Activated CD4-positive, alpha-beta T cell treated with anti-CD3 and anti-CD28 coated beads for 24 hours (primary cell): ENCODE data around the gene NOL12.

ENCODE experiments used
- DNase-seq, 2 donors: peaks; one replicate each; pipeline ENCODE4 v3.0.0-alpha.2; 2020; ENCODE audit warnings: low read depth in 2 of 2

NOL12 gene

GRCh38 chr22:37659066-37659896, 26.9 kb upstream of the NOL12 start:
- DNase-seq, result no peak

GRCh38 chr22:37659897-37660708, 26.0 kb upstream of the NOL12 start:
- no peak for DNase-seq

DNA sequence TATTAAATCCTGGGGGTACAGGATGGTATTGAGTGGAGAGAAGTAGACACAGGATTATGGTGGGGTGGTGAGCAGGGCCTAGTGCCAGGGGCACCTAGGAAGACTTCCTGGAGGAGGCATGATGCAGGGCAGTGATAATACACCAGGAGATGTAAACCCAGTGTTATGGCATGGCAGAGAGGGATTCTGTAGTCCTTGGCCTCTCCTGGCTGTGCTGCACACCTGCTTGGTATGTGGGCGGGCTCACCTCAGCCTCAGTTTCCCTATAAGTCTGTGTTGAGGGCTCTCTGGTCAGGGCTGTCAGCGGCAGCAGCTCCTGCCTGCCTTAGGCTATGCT, 25.5 kb upstream of the NOL12 start:
- DNase-seq, result no peak

DNA sequence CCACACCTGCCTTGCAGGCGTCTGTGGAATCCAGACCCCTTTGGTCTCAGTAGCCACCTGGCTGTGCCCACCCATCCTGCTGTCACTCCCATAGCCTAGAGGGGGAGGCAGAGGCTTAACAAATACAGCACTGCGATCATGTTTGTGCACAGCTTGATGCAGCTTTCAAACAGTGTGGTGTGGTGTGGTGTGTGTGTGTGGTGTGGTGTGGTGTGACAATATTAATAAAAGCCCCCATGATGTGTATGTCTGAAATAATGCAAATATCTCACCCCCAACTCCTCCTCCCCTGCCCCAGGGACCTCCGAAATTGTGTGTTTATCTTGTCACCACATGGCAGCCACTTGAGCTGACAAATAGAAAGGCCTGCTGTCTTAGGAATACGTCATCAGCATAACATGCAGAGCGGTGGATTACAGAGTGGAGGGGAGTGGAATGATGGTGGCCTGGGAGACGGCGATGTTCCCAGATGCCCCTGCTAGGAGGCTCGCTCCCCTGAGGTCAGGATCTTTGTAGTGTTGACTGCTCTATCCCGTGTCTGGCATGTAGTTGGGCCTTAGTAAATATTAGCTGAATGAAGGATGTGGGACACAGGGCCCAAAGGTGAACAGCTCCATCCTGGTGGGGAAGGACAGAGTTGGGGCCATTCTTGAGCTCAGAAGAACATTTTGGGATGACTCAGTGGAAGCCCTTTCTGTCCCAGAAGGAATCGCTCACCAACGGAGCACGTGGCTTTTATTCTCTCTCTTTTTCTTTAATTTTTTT, 24.8 kb upstream of the NOL12 start:
- DNase-seq, result no peak

DNA sequence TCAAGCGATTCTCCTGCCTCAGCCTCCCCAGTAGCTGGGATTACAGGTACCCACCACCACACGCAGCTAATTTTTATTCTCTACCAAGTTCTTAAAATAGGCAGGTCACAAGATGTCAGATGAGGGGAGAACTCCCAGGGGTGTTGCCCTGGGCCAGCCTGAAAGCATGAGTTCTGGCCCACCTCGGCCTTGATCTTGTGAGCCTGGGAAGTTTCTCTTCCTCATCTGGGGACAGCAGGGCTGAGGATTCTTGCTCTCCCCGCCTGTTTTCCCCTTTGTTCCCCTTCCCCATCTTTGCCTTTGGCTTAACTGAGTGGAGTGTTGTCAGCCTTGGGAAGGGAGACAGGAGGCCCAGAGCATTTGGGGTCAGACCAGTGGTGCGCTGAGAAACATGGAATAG, 24.1 kb upstream of the NOL12 start:
- no peak for DNase-seq

GRCh38 chr22:37663521-37664140, 22.5 kb upstream of the NOL12 start:
- DNase-seq, result no peak

DNA sequence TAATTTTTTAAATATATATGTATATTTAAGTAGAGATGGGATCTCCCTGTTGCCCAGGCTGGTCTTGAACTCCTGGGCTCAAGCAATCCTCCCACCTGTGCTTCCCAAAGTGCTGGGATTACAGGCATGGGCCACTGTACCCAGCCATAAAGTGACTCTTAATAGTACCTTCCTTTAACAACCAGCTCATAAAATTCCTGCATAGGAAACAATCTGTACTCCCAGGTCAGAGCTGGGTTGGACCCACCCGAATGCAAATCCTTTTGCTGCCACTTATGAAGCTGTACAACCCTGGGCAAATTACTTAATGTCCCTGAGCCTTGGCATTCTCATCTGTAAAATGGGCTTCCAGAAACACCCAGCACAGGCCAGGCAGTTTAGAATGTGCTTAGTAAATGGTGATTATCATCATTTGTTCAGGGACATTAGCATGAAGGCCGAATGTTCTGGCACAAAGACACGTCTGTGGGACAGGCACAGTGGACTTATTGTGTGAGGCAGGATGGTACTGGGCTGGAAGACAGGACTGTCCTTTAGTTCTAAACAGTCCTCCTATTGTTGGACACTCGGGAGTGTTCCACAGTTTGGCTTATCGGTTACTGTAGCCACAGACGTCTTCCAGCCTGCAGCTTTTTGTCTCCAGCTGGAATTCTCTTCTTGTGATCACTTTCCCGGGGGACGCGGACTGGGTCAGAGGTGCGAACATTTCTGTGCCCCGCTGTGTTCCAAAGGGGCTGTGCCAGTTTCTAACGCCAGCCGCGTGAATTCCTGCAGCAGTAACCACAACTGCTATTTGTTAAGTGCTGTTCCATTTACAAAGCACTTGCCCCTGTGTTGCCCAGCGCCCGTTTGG, 21.7 kb upstream of the NOL12 start:
- no peak for DNase-seq

- no peak for DNase-seq
Measured at GRCh38 chr22:37665487-37665886, 20.7 kb upstream of the NOL12 start.

GRCh38 chr22:37669586-37669985, 16.6 kb upstream of the NOL12 start:
- no peak for DNase-seq

GRCh38 chr22:37672206-37672919, 13.8 kb upstream of the NOL12 start:
- DNase-seq, result no peak

DNA sequence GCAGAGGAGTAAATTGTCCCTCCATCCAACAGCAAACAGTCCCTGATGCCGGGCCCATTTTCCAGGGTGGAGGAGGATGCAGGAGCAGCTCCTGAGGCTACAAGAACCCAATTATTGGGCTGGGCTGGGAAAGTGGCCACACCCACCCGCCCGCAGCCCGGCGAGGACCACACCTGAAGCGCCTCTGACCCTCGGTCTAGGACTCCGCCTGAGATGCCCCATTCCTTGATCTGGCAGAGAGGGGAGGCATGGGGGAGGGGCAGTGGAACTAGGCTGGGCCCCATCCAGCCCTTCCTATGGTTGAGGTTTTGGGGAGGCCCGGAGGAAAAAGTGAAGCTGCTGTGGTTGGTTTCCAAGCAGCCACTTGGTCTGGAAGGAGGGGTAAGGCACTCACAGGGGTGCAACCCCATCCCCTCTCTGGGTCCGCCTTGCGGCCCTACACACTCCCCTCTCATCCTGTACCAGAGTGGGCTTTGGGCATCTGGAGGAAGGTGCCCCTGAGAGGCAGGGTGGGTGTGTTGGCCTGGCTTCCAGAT, 13.2 kb upstream of the NOL12 start:
- no peak for DNase-seq

GRCh38 chr22:37674248-37674647, 11.9 kb upstream of the NOL12 start:
- no peak for DNase-seq

DNA sequence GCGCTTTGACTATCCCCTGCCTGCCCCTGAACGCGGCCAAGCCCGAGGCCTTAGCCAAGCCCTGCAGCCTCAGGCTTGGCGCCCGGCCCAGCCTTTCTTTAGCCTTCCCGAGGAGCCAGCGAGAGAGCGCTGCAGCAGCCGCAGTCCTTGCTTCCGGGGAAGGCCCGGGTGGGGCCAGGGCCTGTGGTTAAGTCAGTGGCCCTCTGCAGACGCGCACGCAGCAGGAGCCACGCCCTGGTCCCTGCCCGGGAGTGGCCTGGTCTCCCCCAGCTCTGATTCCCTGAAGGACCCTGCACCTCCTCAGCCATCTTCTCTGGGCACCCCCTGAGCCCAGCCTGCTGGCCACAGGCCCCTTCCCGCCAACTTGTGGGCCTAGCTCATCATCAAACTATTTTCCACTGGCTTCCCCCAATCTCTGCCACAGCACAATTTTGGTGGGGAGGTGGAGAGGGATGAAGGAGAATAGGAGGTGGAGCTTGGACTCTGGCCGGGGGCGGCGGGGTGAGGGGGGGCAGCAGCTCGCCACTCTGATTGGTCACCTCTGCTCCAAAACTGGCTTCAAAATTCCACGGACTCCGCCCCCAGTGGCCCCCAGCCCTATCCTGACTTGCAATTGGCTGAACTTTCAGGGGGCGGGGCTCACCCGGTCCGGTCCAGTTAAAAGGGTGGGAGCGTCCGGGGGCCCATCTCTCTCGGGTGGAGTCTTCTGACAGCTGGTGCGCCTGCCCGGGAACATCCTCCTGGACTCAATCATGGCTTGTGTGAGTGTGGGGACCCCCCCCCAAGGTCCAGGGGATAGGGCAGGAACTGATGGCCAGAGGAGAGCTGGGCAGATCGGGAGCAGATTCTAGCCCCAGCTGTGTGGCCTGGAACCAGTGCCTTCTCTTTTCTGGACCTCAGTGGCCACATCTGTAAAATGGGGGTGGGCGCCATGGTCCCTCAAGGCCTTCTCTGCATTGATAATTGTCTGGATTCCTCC, 10.9 kb upstream of the NOL12 start, which contains the start of gene LGALS1:
Gene LGALS1 (plus strand): TSS at position 686 of the 979 bp plus-strand sequence. CDS start 67 bp downstream, at position 753.
- DNase-seq, result peak in 1 of 2 donors; percentile 46

GRCh38 chr22:37675930-37676735, 10.0 kb upstream of the NOL12 start:
- no peak for DNase-seq

DNA sequence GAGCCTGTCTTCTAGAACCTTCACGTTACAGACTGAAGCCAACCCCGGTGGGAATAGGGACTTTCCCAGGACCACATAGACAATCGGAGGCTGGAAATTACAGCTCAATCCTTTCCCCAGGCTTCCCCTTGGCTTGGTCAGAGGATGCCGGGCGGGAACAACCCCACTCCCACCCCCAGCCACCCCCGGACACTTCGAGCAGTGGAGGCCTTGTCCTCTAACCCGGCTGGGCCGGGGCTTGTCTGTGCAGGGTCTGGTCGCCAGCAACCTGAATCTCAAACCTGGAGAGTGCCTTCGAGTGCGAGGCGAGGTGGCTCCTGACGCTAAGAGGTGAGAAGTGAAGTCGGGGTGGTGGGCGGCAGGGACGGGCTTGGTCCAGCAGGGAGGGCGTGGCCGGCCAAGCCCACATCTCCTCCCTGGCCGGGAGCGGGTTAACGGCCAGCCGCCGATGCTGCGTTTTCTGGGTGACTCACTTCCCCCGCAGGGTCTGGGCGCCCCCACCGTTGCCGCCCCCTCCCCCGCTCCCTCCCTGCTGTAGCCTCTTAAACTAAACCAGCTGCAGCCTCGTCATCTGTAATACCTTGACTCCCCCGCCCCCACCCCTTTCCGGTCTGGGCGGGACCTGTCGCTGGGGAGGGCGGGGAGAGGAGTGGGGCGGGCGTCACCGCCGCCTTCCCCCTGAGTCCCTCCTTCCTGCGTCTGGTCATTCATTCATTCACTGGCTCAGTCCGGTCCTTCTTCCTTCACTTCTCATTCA, 9.2 kb upstream of the NOL12 start:
- peak; percentile 90 to 91 for DNase-seq

GRCh38 chr22:37677493-37677974, 8.6 kb upstream of the NOL12 start:
- no peak for DNase-seq

DNA sequence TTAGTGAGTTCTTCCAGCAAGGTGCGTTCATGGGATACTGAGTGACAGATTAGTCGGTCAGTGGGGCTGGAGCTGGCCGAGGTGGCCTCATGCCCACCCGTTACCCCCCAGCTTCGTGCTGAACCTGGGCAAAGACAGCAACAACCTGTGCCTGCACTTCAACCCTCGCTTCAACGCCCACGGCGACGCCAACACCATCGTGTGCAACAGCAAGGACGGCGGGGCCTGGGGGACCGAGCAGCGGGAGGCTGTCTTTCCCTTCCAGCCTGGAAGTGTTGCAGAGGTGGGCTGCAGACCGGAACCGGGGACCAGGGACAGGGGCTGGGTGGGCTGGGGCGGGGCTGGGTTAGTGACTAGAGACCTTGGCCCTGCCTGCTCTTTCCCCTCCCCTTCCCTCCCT, 7.8 kb upstream of the NOL12 start:
- DNase-seq, result no peak
